Mesothelial cell of epicardium (in vitro differentiated cells): Measurements from ENCODE around the gene SLC8A1. TPM values are rescaled to one million over a fixed set of nuclear protein-coding genes. Genes with fewer than 3 reads are reported as not detected.

Source experiments
- DNase-seq, 2 experiments: peaks; one replicate each; pipeline ENCODE4 v3.0.0; 2021; ENCODE audit warnings: low spot score in 2 of 2; ENCODE audit not compliant: unreplicated experiment in 2 of 2
- H3K27ac Mint-ChIP-seq: 2 replicates; pipeline ENCODE4 v1.8.0; 2021; ENCODE audit warnings: mixed read lengths
- H3K27me3 Mint-ChIP-seq: 2 replicates; pipeline ENCODE4 v1.8.0; 2021; ENCODE audit warnings: low read depth, mixed read lengths
- H3K36me3 Mint-ChIP-seq: 2 replicates; pipeline ENCODE4 v1.8.0; 2021; ENCODE audit warnings: mixed read lengths
- H3K4me1 Mint-ChIP-seq: 2 replicates; pipeline ENCODE4 v1.8.0; 2021; ENCODE audit warnings: mixed read lengths
- H3K4me3 Mint-ChIP-seq: 2 replicates; pipeline ENCODE4 v1.8.0; 2021; ENCODE audit warnings: mild to moderate bottlenecking, moderate library complexity, mixed read lengths
- H3K9me3 Mint-ChIP-seq: 2 replicates; pipeline ENCODE4 v1.8.0; 2021; ENCODE audit warnings: mixed read lengths
- CTCF ChIP-seq: fragments of 200-600 bp; sonication (generic); IDR thresholded peaks from one replicate; pipeline ENCODE4 v1.5.0; 2021; ENCODE audit warnings: antibody characterized with exemption; ENCODE audit not compliant: unreplicated experiment
- total RNA-seq: library from RNA; stranded (reverse); gene quantifications from 3 replicates; pipeline ENCODE4 v1.2.1, GENCODE V29; 2021

Gene SLC8A1
- total RNA-seq, 1 donor from 2014 or later = 29.6 TPM

DNA sequence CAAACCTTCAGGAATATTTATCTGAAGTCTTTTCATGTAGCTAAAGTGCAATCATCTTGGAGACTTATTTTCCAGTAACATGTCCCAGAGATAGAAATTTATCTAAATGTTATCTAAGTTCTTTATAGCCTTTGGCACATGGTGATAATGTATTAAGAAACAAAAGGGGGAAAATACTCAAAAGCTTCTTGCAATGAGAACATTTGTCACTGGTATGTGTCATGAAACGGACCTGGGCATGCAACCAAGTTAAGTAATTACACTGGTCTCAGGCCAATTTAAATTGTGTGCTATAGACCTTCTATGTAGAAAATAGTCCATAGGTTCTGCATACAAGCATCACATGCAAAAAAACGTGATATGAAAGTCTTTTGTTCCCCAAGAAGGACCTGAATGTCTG, 136.2 kb downstream of the SLC8A1 start:
- Mint-ChIP-seq H3K4me3 (no peak overlapping the region), H3K27me3 (no peaks in the 10 kb centered on the region), H3K9me3 (peaks cover 9% of the 10 kb centered on the region), H3K36me3 (peaks cover 4% of the 10 kb centered on the region), H3K27ac (peak overlapping the region; percentile 62), H3K4me1 (peaks cover 47% of the 10 kb centered on the region)
- no peak for DNase-seq
- no peak for TF ChIP-seq CTCF

DNA sequence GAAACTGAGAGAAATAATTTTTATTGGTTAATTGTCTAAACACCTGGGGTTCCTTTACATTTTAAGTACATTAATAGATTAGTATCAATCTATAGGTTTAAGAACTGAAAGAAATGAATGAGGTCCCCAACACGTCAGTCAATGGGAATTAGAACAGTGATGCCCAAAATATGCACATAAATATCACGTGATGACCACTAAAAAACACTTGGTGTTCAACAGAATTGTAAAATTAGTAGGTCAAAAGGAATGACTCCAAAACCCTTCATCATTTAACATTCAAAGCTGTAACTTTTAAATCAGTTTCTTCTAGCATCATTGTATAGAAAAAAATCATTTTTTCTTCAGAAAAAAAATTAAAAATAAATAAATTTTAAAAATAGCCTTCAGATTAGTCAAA, 140.9 kb downstream of the SLC8A1 start:
- Mint-ChIP-seq H3K27ac (no peak overlapping the region), H3K4me3 (no peak overlapping the region), H3K4me1 (peaks cover 22% of the 10 kb centered on the region), H3K36me3 (peaks cover 5% of the 10 kb centered on the region), H3K9me3 (peaks cover 9% of the 10 kb centered on the region), H3K27me3 (no peaks in the 10 kb centered on the region)
- no peak for TF ChIP-seq CTCF
- DNase-seq = no peak

DNA sequence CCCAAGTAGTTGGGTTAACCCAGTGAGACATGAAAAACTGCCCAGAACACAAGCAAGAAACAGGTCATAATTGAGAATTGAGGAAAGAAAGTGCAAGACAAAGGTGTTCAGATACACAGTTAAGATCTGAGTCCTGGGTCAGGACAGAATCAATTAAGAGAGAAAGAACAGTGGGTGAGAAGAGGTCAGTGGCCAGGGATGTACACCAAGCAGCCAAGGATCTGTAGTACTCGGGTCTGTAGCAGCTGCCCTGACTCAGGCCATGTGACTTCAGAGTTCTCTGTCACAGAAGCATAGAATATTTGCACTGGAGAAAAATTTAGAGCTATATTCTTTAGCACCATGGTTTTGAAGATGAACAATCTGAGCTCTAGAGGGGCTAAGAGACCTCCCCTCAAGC, 141.6 kb downstream of the SLC8A1 start:
- TF ChIP-seq CTCF = no peak
- Mint-ChIP-seq H3K9me3 (peaks cover 9% of the 10 kb centered on the region), H3K36me3 (peaks cover 5% of the 10 kb centered on the region), H3K27ac (no peak overlapping the region), H3K4me3 (no peak overlapping the region), H3K27me3 (no peaks in the 10 kb centered on the region), H3K4me1 (peaks cover 21% of the 10 kb centered on the region)
- DNase-seq = no peak

DNA sequence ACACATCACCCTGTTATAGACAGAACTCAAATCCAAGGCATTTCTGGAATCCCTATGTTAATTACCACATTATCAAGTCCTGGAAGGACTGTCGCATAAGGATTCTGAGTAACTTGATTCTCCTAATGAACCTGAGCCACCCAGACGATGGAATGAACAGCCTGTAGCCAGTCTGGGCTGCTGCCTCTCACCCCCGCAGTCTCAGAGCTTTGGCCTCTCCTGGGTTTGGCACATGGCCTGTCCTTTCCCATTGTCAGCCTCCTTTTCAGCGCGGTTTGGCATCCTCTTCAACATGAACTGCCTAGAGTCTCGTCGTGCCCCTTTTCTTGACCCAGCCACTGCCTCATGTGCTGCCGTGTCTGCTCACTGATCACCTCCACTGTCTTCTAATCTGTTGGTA, 147.6 kb downstream of the SLC8A1 start:
- H3K27me3 Mint-ChIP-seq = no peaks in the 10 kb centered on the region
- H3K27ac Mint-ChIP-seq = no peak overlapping the region
- H3K9me3 Mint-ChIP-seq = no peaks in the 10 kb centered on the region
- TF ChIP-seq CTCF = no peak
- H3K4me1 Mint-ChIP-seq = peaks cover 37% of the 10 kb centered on the region
- no peak overlapping the region for H3K4me3 Mint-ChIP-seq
- no peak for DNase-seq
- H3K36me3 Mint-ChIP-seq = no peaks in the 10 kb centered on the region

GRCh38 chr2:40303746-40304145, 148.1 kb downstream of the SLC8A1 start:
- Mint-ChIP-seq H3K27ac (no peak overlapping the region), H3K9me3 (no peaks in the 10 kb centered on the region), H3K27me3 (no peaks in the 10 kb centered on the region), H3K4me1 (peaks cover 34% of the 10 kb centered on the region), H3K36me3 (no peaks in the 10 kb centered on the region), H3K4me3 (no peak overlapping the region)
- DNase-seq = no peak
- TF ChIP-seq CTCF = no peak

GRCh38 chr2:40302751-40303325, 149.1 kb downstream of the SLC8A1 start:
- Mint-ChIP-seq H3K36me3 (no peaks in the 10 kb centered on the region), H3K4me3 (no peak overlapping the region), H3K27ac (no peak overlapping the region), H3K4me1 (peaks cover 31% of the 10 kb centered on the region), H3K9me3 (no peaks in the 10 kb centered on the region), H3K27me3 (no peaks in the 10 kb centered on the region)
- DNase-seq = no peak
- no peak for TF ChIP-seq CTCF
